GM19468 (cell line): ENCODE measurements around the gene RERE.

Experiments
- ATAC-seq: cut with Tn5 transposase; IDR thresholded peaks from one replicate; pipeline ENCODE4 v1.9.1; 2021; ENCODE audit warnings: mild to moderate bottlenecking, moderate library complexity, moderate number of reproducible peaks; ENCODE audit not compliant: unreplicated experiment; ENCODE audit errors: extremely low read depth

The RERE gene

GRCh38 chr1:8337776-8338525 lies 479.5 kb downstream of the RERE start:
- ATAC-seq: no peak

GRCh38 chr1:8335246-8335645 lies 482.2 kb downstream of the RERE start:
- no peak for ATAC-seq

- no peak for ATAC-seq
Observed at GRCh38 chr1:8334106-8334851, 483.2 kb downstream of the RERE start.

GRCh38 chr1:8333246-8333987 lies 484.0 kb downstream of the RERE start:
- no peak for ATAC-seq

- no peak for ATAC-seq
Observed at GRCh38 chr1:8332806-8333205, 484.6 kb downstream of the RERE start.

GRCh38 chr1:8330271-8331125 lies 486.9 kb downstream of the RERE start:
- no peak for ATAC-seq

- ATAC-seq: no peak
Observed at GRCh38 chr1:8329858-8330257, 487.6 kb downstream of the RERE start.

- no peak for ATAC-seq
Observed at GRCh38 chr1:8329439-8329838, 488.0 kb downstream of the RERE start.

- ATAC-seq: no peak
Observed at GRCh38 chr1:8328271-8328670, 489.2 kb downstream of the RERE start.

GRCh38 chr1:8326265-8326664 lies 491.2 kb downstream of the RERE start:
- ATAC-seq: no peak

- no peak for ATAC-seq
Observed at GRCh38 chr1:8325771-8326170, 491.7 kb downstream of the RERE start.

- no peak for ATAC-seq
Observed at GRCh38 chr1:8324176-8324810, 493.1 kb downstream of the RERE start.

- no peak for ATAC-seq
Observed at GRCh38 chr1:8323706-8324105, 493.7 kb downstream of the RERE start.

GRCh38 chr1:8321612-8322011 lies 495.8 kb downstream of the RERE start:
- no peak for ATAC-seq

- no peak for ATAC-seq
Observed at GRCh38 chr1:8318436-8318835, 499.0 kb downstream of the RERE start.

GRCh38 chr1:8317647-8318381 lies 499.6 kb downstream of the RERE start, which contains the start of gene SLC45A1:
Gene SLC45A1 (plus strand): TSS chr1:8318114. CDS start chr1:8324330, 6,216 bp downstream.
- ATAC-seq: no peak

GRCh38 chr1:8315573-8316475 lies 501.6 kb downstream of the RERE start:
- ATAC-seq: no peak
